KMS-11 (cell line): Measurements from ENCODE around the gene ELL2.

Source experiments
- H2AFZ ChIP-seq: fragments of 200-600 bp; sonication (generic); 2 replicates; pipeline ENCODE4 v1.6.1; 2016; ENCODE audit warnings: antibody characterized with exemption, mixed run types, low read depth
- H3K27ac ChIP-seq: fragments of 200-600 bp; sonication (generic); 2 replicates; pipeline ENCODE4 v1.6.1; 2016; ENCODE audit warnings: mild to moderate bottlenecking, mixed run types
- H3K27me3 ChIP-seq: fragments of 200-600 bp; sonication (generic); 2 replicates; pipeline ENCODE4 v1.6.1; 2017; ENCODE audit warnings: mild to moderate bottlenecking, low read depth, mixed run types, moderate library complexity; ENCODE audit not compliant: insufficient read depth
- H3K36me3 ChIP-seq: fragments of 200-600 bp; sonication (generic); 2 replicates; pipeline ENCODE4 v1.6.1; 2017; ENCODE audit warnings: mild to moderate bottlenecking, mixed run types; ENCODE audit not compliant: insufficient read depth
- H3K4me1 ChIP-seq: fragments of 200-600 bp; sonication (generic); 2 replicates; pipeline ENCODE4 v1.6.1; 2016; ENCODE audit warnings: mild to moderate bottlenecking, low read depth, mixed run types; ENCODE audit not compliant: poor library complexity, severe bottlenecking
- H3K4me2 ChIP-seq: fragments of 200-600 bp; sonication (generic); 2 replicates; pipeline ENCODE4 v1.7.0; 2016; ENCODE audit warnings: mild to moderate bottlenecking, mixed run types
- H3K4me3 ChIP-seq: fragments of 200-600 bp; sonication (generic); IDR thresholded peaks from 2 replicates; pipeline ENCODE4 v1.6.1; 2017; ENCODE audit warnings: low read depth, low read length, mixed read lengths; ENCODE audit not compliant: insufficient read depth
- H3K79me2 ChIP-seq: fragments of 200-600 bp; sonication (generic); 2 replicates; pipeline ENCODE4 v1.6.1; 2016; ENCODE audit warnings: low read depth, mixed run types; ENCODE audit not compliant: insufficient read depth
- H3K9ac ChIP-seq: fragments of 200-600 bp; sonication (generic); 2 replicates; pipeline ENCODE4 v1.6.1; 2016; ENCODE audit warnings: mild to moderate bottlenecking, mixed run types
- H4K20me1 ChIP-seq: fragments of 200-600 bp; sonication (generic); 2 replicates; pipeline ENCODE4 v1.6.1; 2016; ENCODE audit warnings: mild to moderate bottlenecking, mixed run types; ENCODE audit not compliant: insufficient read depth
- TF ChIP-seq, protein P1 (sequence below): fragments of 200-600 bp; sonication (generic); conservative IDR thresholded peaks from 2 replicates; pipeline ENCODE4 v1.6.1; 2017; ENCODE audit warnings: low read depth, mild to moderate bottlenecking, antibody characterized with exemption, low read length, moderate library complexity, mixed read lengths

Gene ELL2

DNA sequence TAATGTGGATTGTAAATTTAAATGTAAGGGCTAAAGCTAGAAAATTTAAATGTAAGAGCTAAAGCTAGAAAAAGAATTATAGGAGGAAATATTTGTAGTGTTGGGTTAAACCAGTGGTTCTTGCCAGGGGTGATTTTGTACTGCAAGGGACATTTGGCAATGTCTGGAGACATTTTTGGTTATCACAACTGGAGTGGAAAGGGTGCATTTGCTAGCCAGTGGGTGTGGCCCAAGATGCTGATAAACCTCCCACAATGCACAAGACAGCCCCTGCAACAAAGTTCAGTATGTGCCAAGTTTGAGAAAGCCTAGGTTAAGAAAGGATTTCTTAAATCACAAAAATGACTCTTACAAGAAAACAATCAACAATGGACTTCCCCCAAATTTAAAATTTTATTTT is 31.6 kb upstream of the ELL2 start:
- no peak overlapping the region for H2AFZ ChIP-seq
- no peaks in the 10 kb centered on the region for H4K20me1 ChIP-seq
- H3K27ac ChIP-seq = no peak overlapping the region
- TF ChIP-seq, protein P1, sequence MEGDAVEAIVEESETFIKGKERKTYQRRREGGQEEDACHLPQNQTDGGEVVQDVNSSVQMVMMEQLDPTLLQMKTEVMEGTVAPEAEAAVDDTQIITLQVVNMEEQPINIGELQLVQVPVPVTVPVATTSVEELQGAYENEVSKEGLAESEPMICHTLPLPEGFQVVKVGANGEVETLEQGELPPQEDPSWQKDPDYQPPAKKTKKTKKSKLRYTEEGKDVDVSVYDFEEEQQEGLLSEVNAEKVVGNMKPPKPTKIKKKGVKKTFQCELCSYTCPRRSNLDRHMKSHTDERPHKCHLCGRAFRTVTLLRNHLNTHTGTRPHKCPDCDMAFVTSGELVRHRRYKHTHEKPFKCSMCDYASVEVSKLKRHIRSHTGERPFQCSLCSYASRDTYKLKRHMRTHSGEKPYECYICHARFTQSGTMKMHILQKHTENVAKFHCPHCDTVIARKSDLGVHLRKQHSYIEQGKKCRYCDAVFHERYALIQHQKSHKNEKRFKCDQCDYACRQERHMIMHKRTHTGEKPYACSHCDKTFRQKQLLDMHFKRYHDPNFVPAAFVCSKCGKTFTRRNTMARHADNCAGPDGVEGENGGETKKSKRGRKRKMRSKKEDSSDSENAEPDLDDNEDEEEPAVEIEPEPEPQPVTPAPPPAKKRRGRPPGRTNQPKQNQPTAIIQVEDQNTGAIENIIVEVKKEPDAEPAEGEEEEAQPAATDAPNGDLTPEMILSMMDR = no peak
- no peak overlapping the region for H3K9ac ChIP-seq
- H3K79me2 ChIP-seq = no peaks in the 10 kb centered on the region
- H3K4me3 ChIP-seq = no peak overlapping the region
- H3K27me3 ChIP-seq = no peaks in the 10 kb centered on the region
- no peaks in the 10 kb centered on the region for H3K4me1 ChIP-seq
- H3K4me2 ChIP-seq = no peak overlapping the region
- no peaks in the 10 kb centered on the region for H3K36me3 ChIP-seq

DNA sequence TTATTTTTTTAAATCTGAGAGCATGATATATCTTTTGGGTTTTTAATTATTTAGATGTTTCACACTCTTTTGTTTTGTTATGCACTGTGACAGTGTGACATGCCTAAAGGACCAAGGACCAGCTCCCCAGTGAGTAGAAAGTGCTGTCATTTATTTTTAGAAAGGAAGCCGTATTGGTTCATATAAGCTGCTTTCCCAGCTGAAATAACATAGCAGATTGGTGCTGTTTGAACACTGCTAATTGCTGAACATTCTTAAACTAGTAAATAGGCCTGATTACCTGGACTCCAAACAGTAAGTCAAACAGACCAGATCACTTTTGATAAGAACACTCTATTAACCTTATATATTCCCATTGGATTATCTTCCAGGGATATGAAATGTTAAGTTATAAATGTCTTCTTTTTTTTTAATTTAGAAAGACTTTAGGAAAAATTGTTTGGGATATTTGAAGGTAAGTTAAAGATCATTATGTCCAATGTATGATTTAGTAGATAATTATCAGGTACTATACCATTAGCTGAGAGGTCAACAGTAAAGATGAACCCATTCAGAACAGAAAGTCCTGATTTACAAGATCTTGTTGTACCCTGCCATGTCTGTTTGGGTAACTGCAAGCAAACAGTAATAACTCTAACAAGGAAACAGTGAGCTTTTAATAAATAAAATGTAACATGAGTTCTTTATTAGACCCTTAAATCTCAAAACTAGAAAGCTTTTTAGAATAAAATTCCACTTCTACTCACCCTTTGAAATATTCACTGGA is 27.8 kb upstream of the ELL2 start:
- Histone ChIP-seq H3K36me3 (no peaks in the 10 kb centered on the region), H3K27me3 (no peaks in the 10 kb centered on the region), H3K79me2 (no peaks in the 10 kb centered on the region), H3K4me3 (no peak overlapping the region), H2AFZ (no peak overlapping the region), H3K9ac (no peak overlapping the region), H3K4me2 (no peak overlapping the region), H3K27ac (no peak overlapping the region), H4K20me1 (no peaks in the 10 kb centered on the region), H3K4me1 (no peaks in the 10 kb centered on the region)
- TF ChIP-seq, protein P1 = no peak

DNA sequence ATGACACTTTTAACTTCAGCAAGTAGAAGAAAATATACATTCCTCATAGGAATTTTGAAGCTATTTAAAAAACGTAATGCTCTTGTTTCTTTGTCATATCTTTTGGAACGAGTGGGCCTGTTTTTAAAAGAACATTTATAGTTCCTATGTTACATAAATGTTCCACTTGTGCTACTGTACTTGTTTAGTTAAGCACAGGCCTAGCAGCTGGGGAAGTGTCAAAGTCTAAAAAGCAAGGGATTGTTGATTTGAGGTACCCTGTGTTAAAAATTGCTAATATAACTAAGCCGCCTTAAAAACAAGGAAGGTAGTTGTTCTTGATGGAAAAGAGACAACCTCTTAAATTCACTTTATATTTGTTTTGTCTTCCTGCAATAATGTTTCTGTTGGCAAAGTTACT is 27.2 kb upstream of the ELL2 start:
- H3K36me3 ChIP-seq = no peaks in the 10 kb centered on the region
- no peak overlapping the region for H2AFZ ChIP-seq
- H4K20me1 ChIP-seq = no peaks in the 10 kb centered on the region
- TF ChIP-seq, protein P1 = no peak
- H3K27ac ChIP-seq = no peak overlapping the region
- no peak overlapping the region for H3K4me2 ChIP-seq
- no peak overlapping the region for H3K9ac ChIP-seq
- no peaks in the 10 kb centered on the region for H3K79me2 ChIP-seq
- no peaks in the 10 kb centered on the region for H3K27me3 ChIP-seq
- H3K4me1 ChIP-seq = no peaks in the 10 kb centered on the region
- H3K4me3 ChIP-seq = no peak overlapping the region

- Histone ChIP-seq H3K36me3 (no peaks in the 10 kb centered on the region), H3K27ac (no peak overlapping the region), H3K4me3 (no peak overlapping the region), H3K79me2 (no peaks in the 10 kb centered on the region), H3K9ac (no peak overlapping the region), H4K20me1 (no peaks in the 10 kb centered on the region), H3K4me1 (no peaks in the 10 kb centered on the region), H2AFZ (no peak overlapping the region), H3K4me2 (no peak overlapping the region), H3K27me3 (no peaks in the 10 kb centered on the region)
- TF ChIP-seq, protein P1 = no peak
Measured at GRCh38 chr5:95988094-95988493, 26.4 kb upstream of the ELL2 start.
